Gastrocnemius medialis (tissue), 4 donors: ENCODE measurements around the gene OR56B4.

Source experiments
- POLR2A ChIP-seq, 2 donors: fragments of 450-650 bp; IDR thresholded peaks; one replicate each; pipeline ENCODE4 v1.6.1; 2017; ENCODE audit warnings: antibody characterized with exemption in 2 of 2, mild to moderate bottlenecking in 2 of 2, moderate library complexity in 2 of 2
- TF ChIP-seq, protein P1 (sequence below), 5 experiments: fragments of 450-650 bp in 3 of 5; fragments of 200-600 bp in 2 of 5; sonication (generic) in 2 of 5; IDR thresholded peaks in 4 of 5; conservative IDR thresholded peaks in 1 of 5; 1 replicate in 4 of 5; 2 replicates in 1 of 5; pipeline ENCODE4 v1.5.1; 2016 to 2019; ENCODE audit warnings: antibody characterized with exemption in 5 of 5, mild to moderate bottlenecking in 3 of 5, moderate library complexity in 3 of 5

DNA sequence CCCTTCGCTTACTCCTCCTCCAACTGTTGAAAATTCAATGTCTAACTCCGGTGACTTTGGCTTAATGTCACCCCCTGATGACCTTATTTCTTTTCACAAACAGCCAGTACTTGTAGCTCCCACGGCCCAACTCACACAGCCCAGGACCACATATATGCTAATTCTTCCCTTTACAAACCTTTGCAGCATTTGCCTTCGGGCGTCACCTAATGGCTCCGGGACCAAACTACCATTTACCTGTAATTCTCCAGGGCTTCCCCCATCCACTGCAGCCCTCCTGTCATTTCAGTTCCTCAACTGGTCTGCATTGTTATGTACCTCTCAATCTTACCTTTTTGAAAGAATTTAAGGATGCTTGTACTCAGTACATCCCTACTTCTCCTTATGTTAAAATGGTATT lies 29.8 kb upstream of the OR56B4 start:
- TF ChIP-seq, protein P1, sequence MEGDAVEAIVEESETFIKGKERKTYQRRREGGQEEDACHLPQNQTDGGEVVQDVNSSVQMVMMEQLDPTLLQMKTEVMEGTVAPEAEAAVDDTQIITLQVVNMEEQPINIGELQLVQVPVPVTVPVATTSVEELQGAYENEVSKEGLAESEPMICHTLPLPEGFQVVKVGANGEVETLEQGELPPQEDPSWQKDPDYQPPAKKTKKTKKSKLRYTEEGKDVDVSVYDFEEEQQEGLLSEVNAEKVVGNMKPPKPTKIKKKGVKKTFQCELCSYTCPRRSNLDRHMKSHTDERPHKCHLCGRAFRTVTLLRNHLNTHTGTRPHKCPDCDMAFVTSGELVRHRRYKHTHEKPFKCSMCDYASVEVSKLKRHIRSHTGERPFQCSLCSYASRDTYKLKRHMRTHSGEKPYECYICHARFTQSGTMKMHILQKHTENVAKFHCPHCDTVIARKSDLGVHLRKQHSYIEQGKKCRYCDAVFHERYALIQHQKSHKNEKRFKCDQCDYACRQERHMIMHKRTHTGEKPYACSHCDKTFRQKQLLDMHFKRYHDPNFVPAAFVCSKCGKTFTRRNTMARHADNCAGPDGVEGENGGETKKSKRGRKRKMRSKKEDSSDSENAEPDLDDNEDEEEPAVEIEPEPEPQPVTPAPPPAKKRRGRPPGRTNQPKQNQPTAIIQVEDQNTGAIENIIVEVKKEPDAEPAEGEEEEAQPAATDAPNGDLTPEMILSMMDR (IDR thresholded peaks at IDR 0.05 in 4 of 5, conservative IDR thresholded peaks at IDR 0.05 in 1 of 5), result no peak
- no peak for TF ChIP-seq POLR2A (IDR thresholded peaks at IDR 0.05)
